NT2/D1 (cell line): ENCODE results near the gene AKT3.

ENCODE experiments used
- YY1 ChIP-seq: IDR thresholded peaks from 2 replicates; pipeline ENCODE4 v1.6.1; 2011; ENCODE audit not compliant: insufficient read length, insufficient read depth
- ZNF274 ChIP-seq: IDR thresholded peaks from 2 replicates; pipeline ENCODE4 v1.6.1; 2011; ENCODE audit warnings: mild to moderate bottlenecking, low read depth, low read length

DNA sequence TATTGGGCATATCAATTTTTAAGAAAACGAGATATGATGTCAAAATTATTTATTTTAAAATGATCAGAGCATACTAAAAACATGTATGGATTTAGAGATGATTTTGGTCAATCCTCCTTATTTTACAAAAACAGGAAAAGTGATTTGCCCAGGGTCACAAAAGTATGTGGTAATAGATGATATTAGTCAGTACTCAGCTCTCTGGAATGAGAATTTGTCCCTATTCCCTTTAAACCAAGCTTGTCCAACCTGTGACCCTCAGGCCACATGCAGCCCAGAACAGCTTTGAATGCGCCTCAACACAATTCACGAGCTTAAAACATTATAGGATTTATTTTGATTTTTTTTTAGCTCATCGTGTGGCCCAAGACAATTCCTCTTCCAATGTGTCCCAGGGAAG, 104.7 kb downstream of the AKT3 start:
- no peak for TF ChIP-seq ZNF274
- no peak for TF ChIP-seq YY1
